Ishikawa (cell line): ENCODE data around the gene ZNF17.

ENCODE experiments used
- CEBPB ChIP-seq: IDR thresholded peaks from 2 replicates; pipeline ENCODE4 v1.6.1; 2012
- CREB1 ChIP-seq: IDR thresholded peaks from 2 replicates; pipeline ENCODE4 v1.6.1; 2012; ENCODE audit warnings: low read depth
- EGR1 ChIP-seq: IDR thresholded peaks from 2 replicates; pipeline ENCODE4 v1.6.1; 2012
- EP300 ChIP-seq: IDR thresholded peaks from 2 replicates; pipeline ENCODE4 v1.6.1; 2012; ENCODE audit warnings: borderline replicate concordance
- FOXM1 ChIP-seq: IDR thresholded peaks from 2 replicates; pipeline ENCODE4 v1.6.1; 2012; ENCODE audit warnings: low read depth, borderline replicate concordance
- MAX ChIP-seq: IDR thresholded peaks from 2 replicates; pipeline ENCODE4 v1.6.1; 2012
- NFIC ChIP-seq: IDR thresholded peaks from 2 replicates; pipeline ENCODE4 v1.6.1; 2012
- RAD21 ChIP-seq: IDR thresholded peaks from 2 replicates; pipeline ENCODE4 v1.6.1; 2012; ENCODE audit warnings: low read depth
- TAF1 ChIP-seq: IDR thresholded peaks from 2 replicates; pipeline ENCODE4 v1.6.1; 2012; ENCODE audit warnings: low read depth, mild to moderate bottlenecking
- TCF12 ChIP-seq: IDR thresholded peaks from 2 replicates; pipeline ENCODE4 v1.6.1; 2012; ENCODE audit warnings: low read depth
- TEAD4 ChIP-seq: IDR thresholded peaks from 2 replicates; pipeline ENCODE4 v1.6.1; 2012
- YY1 ChIP-seq: IDR thresholded peaks from 2 replicates; pipeline ENCODE4 v1.6.1; 2012; ENCODE audit warnings: low read depth
- ZBTB7A ChIP-seq: IDR thresholded peaks from 2 replicates; pipeline ENCODE4 v1.6.1; 2012; ENCODE audit warnings: low read depth
- TF ChIP-seq, protein P1 (sequence below): IDR thresholded peaks from 2 replicates; pipeline ENCODE4 v1.6.1; 2012
- TF ChIP-seq, protein P2 (sequence below): IDR thresholded peaks from 2 replicates; pipeline ENCODE4 v1.6.1; 2012; ENCODE audit warnings: low read depth, mild to moderate bottlenecking

The ZNF17 gene

DNA sequence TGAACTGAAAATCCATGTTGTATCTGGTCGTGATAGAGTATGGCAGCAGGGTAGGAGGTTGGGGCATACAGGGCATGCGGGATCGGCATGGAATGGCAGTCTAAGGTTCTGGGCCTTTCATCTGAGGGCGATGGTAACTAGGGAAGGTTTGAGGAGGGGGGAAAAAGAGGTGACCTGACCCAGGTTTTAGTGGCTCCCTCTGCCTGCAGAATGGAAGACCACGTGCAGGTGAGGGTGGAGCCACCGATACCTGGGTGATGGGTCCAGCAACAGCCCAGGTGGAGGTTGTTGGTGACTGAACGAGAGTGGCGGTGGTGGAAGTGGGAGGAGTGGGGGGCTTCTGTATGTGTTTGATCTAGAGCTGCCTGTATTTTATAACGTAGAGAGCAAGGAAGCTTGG is 28.0 kb downstream of the ZNF17 start:
- no peak for TF ChIP-seq MAX
- TF ChIP-seq RAD21 = no peak

DNA sequence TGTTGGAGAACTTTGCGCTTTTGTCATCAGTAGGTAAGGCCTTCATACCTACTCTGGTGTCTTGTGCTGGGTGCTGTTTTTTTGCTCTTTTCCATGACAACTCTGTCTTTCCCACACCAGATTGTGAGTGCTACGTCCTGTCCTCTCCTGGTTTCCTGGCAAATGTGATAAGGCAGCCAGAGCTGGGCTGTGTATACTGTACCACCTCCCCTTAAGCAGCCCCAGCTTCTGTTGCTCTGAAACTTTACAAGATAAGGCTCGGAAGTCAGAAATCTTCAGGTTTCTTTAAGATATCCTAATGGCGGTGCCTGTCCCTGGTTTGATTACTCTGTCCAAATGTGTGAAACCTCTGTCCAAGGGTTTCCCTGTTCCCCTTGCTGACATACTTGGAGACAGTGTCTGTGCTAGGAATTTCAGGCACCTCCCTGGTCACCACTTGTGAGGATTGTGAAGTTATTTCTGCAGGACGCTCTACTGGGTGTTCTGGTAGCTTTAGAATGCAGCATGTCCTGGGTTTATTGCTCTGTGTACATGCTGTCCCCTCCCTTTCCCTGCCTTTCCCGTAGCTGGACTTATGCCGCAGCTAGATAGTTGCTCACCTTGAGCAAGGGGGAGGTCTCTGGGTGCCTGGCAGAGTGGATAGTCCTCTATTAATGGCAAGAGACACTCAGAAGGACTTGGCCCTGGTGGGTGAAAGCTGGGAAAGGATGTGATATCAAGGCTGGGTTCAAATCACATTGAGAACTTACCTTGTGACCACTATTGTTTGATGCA is 31.2 kb downstream of the ZNF17 start:
- TF ChIP-seq CEBPB (no peak), CREB1 (no peak), TCF12 (no peak), EGR1 (no peak), EP300 (no peak), TAF1 (no peak), YY1 (no peak), RAD21 (no peak), FOXM1 (no peak), ZBTB7A (no peak), MAX (no peak), TEAD4 (no peak), NFIC (no peak)
- TF ChIP-seq, protein P1, sequence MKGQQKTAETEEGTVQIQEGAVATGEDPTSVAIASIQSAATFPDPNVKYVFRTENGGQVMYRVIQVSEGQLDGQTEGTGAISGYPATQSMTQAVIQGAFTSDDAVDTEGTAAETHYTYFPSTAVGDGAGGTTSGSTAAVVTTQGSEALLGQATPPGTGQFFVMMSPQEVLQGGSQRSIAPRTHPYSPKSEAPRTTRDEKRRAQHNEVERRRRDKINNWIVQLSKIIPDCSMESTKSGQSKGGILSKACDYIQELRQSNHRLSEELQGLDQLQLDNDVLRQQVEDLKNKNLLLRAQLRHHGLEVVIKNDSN = no peak
- TF ChIP-seq, protein P2, sequence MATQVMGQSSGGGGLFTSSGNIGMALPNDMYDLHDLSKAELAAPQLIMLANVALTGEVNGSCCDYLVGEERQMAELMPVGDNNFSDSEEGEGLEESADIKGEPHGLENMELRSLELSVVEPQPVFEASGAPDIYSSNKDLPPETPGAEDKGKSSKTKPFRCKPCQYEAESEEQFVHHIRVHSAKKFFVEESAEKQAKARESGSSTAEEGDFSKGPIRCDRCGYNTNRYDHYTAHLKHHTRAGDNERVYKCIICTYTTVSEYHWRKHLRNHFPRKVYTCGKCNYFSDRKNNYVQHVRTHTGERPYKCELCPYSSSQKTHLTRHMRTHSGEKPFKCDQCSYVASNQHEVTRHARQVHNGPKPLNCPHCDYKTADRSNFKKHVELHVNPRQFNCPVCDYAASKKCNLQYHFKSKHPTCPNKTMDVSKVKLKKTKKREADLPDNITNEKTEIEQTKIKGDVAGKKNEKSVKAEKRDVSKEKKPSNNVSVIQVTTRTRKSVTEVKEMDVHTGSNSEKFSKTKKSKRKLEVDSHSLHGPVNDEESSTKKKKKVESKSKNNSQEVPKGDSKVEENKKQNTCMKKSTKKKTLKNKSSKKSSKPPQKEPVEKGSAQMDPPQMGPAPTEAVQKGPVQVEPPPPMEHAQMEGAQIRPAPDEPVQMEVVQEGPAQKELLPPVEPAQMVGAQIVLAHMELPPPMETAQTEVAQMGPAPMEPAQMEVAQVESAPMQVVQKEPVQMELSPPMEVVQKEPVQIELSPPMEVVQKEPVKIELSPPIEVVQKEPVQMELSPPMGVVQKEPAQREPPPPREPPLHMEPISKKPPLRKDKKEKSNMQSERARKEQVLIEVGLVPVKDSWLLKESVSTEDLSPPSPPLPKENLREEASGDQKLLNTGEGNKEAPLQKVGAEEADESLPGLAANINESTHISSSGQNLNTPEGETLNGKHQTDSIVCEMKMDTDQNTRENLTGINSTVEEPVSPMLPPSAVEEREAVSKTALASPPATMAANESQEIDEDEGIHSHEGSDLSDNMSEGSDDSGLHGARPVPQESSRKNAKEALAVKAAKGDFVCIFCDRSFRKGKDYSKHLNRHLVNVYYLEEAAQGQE = no peak

DNA sequence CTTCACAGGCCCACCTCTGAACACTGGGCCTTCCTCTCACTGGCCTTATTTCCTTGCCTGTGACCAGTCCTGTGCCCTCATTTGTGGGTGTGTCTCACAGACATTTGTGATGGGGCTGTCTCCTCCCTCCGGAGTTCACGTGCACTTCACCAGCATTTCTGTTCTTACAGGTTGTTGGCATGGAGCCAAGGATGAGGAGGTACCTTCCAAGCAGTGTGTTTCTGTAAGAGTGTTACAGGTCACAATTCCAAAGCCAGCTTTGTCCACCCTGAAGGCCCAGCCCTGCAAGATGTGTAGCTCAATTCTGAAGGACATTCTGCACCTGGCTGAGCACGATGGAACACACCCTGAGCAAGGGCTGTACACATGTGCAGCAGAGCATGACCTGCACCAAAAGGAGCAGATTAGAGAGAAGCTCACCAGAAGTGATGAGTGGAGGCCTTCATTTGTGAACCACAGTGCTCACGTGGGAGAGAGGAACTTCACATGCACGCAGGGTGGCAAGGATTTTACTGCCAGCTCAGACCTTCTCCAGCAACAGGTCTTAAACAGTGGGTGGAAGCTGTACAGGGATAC is 32.2 kb downstream of the ZNF17 start:
- no peak for TF ChIP-seq EP300
- TF ChIP-seq TCF12 = no peak
- no peak for TF ChIP-seq YY1
- peak; percentile 61 for TF ChIP-seq NFIC
- no peak for TF ChIP-seq EGR1

DNA sequence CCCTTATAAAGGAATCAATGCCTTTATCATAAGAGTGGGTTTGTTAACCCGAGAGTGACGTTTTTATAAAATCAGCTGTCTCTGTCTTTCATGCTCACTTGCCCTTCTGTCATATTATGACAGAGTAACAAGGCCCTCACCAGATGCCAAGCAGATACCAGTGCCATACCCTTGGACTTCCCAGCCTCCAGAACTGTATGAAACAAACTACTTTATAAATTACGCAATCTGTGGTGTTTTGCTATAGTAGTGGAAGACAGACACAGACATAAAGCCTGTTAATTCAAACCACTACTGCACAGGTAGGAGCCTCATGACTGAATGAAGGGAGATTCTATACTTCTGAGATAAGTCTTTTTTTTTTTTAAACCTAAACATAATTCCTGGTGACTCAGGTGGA is 41.3 kb downstream of the ZNF17 start:
- TF ChIP-seq CEBPB (peak; percentile 52; the same call in 1 of the 2 replicates), RAD21 (no peak), EGR1 (no peak), ZBTB7A (no peak)

GRCh38 chr19:57465680-57466381 is 54.9 kb downstream of the ZNF17 start:
- TF ChIP-seq CEBPB (no peak), TCF12 (no peak), RAD21 (peak; percentile 70), TEAD4 (no peak), MAX (no peak), TAF1 (no peak), FOXM1 (no peak), CREB1 (no peak)

DNA sequence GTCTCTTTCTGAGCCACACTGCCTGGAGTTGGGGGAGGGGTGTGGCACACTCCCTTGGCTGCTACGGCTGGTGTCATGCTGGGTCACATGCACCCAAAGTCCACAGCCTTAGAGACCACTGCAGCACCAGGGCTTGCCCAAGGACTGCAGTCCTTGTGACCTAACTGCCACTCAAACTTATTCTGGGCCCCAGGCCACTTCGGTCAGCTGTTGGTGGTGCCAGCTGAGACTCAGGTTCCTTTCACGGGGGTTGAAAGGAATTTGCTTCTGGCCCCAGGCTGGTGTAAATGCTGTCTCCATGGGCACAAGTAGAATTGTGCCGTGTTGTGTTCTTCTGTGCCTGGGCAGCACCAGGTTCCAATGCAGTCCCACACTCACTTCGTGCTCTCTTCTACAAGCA is 55.5 kb downstream of the ZNF17 start:
- TF ChIP-seq MAX (no peak), CREB1 (no peak)
